ENCODE data around the gene C3orf52.

DNA sequence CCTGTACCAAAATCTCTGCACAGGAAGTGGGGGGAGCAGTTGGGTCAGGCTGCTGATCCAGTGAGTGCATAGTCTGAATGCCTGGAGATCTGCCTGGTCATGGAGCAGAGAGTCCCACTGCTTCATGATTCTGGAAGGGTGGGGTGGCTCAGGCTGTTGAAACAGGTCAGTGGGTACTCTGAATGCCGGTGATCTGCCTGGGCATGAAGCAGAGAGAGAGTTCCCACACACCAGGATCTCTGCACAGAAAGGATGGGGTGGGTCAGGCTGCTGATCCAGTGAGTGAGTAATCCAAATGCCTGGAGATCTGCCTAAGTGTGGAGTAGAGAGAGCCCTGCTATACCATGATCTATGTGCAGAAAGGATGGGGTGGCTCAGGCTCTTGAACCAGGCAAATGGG, 62.9 kb downstream of the C3orf52 start:
- no peak for TF ChIP-seq EZH2 (IDR thresholded peaks at IDR 0.05; ENCODE audit: low read depth, unreplicated experiment)
- TF ChIP-seq NANOG (IDR thresholded peaks at IDR 0.05; ENCODE audit: borderline replicate concordance), result no peak
- TF ChIP-seq, protein P1, sequence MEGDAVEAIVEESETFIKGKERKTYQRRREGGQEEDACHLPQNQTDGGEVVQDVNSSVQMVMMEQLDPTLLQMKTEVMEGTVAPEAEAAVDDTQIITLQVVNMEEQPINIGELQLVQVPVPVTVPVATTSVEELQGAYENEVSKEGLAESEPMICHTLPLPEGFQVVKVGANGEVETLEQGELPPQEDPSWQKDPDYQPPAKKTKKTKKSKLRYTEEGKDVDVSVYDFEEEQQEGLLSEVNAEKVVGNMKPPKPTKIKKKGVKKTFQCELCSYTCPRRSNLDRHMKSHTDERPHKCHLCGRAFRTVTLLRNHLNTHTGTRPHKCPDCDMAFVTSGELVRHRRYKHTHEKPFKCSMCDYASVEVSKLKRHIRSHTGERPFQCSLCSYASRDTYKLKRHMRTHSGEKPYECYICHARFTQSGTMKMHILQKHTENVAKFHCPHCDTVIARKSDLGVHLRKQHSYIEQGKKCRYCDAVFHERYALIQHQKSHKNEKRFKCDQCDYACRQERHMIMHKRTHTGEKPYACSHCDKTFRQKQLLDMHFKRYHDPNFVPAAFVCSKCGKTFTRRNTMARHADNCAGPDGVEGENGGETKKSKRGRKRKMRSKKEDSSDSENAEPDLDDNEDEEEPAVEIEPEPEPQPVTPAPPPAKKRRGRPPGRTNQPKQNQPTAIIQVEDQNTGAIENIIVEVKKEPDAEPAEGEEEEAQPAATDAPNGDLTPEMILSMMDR (conservative IDR thresholded peaks at IDR 0.05; ENCODE audit: low read depth in 2 of 2), result no peak
- no peak for TF ChIP-seq CREB1 (CRISPR knock-in tag; IDR thresholded peaks at IDR 0.05; ENCODE audit: low read depth)
- TF ChIP-seq, protein P2, sequence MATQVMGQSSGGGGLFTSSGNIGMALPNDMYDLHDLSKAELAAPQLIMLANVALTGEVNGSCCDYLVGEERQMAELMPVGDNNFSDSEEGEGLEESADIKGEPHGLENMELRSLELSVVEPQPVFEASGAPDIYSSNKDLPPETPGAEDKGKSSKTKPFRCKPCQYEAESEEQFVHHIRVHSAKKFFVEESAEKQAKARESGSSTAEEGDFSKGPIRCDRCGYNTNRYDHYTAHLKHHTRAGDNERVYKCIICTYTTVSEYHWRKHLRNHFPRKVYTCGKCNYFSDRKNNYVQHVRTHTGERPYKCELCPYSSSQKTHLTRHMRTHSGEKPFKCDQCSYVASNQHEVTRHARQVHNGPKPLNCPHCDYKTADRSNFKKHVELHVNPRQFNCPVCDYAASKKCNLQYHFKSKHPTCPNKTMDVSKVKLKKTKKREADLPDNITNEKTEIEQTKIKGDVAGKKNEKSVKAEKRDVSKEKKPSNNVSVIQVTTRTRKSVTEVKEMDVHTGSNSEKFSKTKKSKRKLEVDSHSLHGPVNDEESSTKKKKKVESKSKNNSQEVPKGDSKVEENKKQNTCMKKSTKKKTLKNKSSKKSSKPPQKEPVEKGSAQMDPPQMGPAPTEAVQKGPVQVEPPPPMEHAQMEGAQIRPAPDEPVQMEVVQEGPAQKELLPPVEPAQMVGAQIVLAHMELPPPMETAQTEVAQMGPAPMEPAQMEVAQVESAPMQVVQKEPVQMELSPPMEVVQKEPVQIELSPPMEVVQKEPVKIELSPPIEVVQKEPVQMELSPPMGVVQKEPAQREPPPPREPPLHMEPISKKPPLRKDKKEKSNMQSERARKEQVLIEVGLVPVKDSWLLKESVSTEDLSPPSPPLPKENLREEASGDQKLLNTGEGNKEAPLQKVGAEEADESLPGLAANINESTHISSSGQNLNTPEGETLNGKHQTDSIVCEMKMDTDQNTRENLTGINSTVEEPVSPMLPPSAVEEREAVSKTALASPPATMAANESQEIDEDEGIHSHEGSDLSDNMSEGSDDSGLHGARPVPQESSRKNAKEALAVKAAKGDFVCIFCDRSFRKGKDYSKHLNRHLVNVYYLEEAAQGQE (IDR thresholded peaks at IDR 0.05; ENCODE audit: unreplicated experiment), result no peak
- no peak for TF ChIP-seq ZNF331 (CRISPR knock-in tag; IDR thresholded peaks at IDR 0.05; ENCODE audit: low read depth)
- no peak for TF ChIP-seq EZH2phosphoT487 (IDR thresholded peaks at IDR 0.05; ENCODE audit: unreplicated experiment)
- no peak for TF ChIP-seq ZNF114 (CRISPR knock-in tag; IDR thresholded peaks at IDR 0.05)
- no peak for TF ChIP-seq POLR2AphosphoS5 (IDR thresholded peaks at IDR 0.05; ENCODE audit: low read depth)
- TF ChIP-seq JUNB (IDR thresholded peaks at IDR 0.05; ENCODE audit: unreplicated experiment), result no peak
- TF ChIP-seq, protein P3, sequence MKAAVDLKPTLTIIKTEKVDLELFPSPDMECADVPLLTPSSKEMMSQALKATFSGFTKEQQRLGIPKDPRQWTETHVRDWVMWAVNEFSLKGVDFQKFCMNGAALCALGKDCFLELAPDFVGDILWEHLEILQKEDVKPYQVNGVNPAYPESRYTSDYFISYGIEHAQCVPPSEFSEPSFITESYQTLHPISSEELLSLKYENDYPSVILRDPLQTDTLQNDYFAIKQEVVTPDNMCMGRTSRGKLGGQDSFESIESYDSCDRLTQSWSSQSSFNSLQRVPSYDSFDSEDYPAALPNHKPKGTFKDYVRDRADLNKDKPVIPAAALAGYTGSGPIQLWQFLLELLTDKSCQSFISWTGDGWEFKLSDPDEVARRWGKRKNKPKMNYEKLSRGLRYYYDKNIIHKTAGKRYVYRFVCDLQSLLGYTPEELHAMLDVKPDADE (IDR thresholded peaks at IDR 0.05), result no peak
- no peak for TF ChIP-seq STAT1 (IDR thresholded peaks at IDR 0.05; ENCODE audit: unreplicated experiment)
- TF ChIP-seq, protein P4, sequence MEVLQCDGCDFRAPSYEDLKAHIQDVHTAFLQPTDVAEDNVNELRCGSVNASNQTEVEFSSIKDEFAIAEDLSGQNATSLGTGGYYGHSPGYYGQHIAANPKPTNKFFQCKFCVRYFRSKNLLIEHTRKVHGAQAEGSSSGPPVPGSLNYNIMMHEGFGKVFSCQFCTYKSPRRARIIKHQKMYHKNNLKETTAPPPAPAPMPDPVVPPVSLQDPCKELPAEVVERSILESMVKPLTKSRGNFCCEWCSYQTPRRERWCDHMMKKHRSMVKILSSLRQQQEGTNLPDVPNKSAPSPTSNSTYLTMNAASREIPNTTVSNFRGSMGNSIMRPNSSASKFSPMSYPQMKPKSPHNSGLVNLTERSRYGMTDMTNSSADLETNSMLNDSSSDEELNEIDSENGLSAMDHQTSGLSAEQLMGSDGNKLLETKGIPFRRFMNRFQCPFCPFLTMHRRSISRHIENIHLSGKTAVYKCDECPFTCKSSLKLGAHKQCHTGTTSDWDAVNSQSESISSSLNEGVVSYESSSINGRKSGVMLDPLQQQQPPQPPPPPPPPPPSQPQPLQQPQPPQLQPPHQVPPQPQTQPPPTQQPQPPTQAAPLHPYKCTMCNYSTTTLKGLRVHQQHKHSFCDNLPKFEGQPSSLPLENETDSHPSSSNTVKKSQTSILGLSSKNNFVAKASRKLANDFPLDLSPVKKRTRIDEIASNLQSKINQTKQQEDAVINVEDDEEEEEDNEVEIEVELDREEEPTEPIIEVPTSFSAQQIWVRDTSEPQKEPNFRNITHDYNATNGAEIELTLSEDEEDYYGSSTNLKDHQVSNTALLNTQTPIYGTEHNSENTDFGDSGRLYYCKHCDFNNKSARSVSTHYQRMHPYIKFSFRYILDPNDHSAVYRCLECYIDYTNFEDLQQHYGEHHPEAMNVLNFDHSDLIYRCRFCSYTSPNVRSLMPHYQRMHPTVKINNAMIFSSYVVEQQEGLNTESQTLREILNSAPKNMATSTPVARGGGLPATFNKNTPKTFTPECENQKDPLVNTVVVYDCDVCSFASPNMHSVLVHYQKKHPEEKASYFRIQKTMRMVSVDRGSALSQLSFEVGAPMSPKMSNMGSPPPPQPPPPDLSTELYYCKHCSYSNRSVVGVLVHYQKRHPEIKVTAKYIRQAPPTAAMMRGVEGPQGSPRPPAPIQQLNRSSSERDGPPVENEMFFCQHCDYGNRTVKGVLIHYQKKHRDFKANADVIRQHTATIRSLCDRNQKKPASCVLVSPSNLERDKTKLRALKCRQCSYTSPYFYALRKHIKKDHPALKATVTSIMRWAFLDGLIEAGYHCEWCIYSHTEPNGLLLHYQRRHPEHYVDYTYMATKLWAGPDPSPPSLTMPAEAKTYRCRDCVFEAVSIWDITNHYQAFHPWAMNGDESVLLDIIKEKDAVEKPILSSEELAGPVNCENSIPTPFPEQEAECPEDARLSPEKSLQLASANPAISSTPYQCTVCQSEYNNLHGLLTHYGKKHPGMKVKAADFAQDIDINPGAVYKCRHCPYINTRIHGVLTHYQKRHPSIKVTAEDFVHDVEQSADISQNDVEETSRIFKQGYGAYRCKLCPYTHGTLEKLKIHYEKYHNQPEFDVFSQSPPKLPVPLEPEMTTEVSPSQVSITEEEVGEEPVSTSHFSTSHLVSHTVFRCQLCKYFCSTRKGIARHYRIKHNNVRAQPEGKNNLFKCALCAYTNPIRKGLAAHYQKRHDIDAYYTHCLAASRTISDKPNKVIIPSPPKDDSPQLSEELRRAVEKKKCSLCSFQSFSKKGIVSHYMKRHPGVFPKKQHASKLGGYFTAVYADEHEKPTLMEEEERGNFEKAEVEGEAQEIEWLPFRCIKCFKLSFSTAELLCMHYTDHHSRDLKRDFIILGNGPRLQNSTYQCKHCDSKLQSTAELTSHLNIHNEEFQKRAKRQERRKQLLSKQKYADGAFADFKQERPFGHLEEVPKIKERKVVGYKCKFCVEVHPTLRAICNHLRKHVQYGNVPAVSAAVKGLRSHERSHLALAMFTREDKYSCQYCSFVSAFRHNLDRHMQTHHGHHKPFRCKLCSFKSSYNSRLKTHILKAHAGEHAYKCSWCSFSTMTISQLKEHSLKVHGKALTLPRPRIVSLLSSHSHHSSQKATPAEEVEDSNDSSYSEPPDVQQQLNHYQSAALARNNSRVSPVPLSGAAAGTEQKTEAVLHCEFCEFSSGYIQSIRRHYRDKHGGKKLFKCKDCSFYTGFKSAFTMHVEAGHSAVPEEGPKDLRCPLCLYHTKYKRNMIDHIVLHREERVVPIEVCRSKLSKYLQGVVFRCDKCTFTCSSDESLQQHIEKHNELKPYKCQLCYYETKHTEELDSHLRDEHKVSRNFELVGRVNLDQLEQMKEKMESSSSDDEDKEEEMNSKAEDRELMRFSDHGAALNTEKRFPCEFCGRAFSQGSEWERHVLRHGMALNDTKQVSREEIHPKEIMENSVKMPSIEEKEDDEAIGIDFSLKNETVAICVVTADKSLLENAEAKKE (CRISPR knock-in tag; IDR thresholded peaks at IDR 0.05), result no peak

Measured in GM23338 (cell line).